SK-N-SH treated with all-trans-retinoic acid at 6 μM for 48 hours (cell line): ENCODE measurements around the gene LRFN2.

Source experiments
- BACH2 ChIP-seq: fragments of 250-450 bp; sonication (Bioruptor Pico); IDR thresholded peaks from 2 replicates; pipeline ENCODE4 v1.9.0; 2021; ENCODE audit warnings: mild to moderate bottlenecking, borderline replicate concordance
- PATZ1 ChIP-seq: fragments of 250-450 bp; sonication (Bioruptor Pico); IDR thresholded peaks from 2 replicates; pipeline ENCODE4 v1.8.0; 2020; ENCODE audit warnings: mild to moderate bottlenecking, moderate library complexity, borderline replicate concordance
- TOX ChIP-seq: fragments of 250-450 bp; sonication (Bioruptor Pico); IDR thresholded peaks from 2 replicates; pipeline ENCODE4 v1.8.0; 2021; ENCODE audit warnings: mild to moderate bottlenecking, moderate library complexity, borderline replicate concordance
- TSHZ2 ChIP-seq: fragments of 250-450 bp; sonication (Bioruptor Pico); IDR thresholded peaks from 2 replicates; pipeline ENCODE4 v1.5.0; 2020; ENCODE audit warnings: mild to moderate bottlenecking, moderate library complexity
- TF ChIP-seq, protein P1 (sequence below): fragments of 250-450 bp; sonication (Bioruptor Pico); IDR thresholded peaks from 2 replicates; pipeline ENCODE4 v1.8.0; 2021; ENCODE audit warnings: low read depth, mild to moderate bottlenecking, moderate library complexity, borderline replicate concordance

GRCh38 chr6:40482532-40482931, 104.6 kb downstream of the LRFN2 start:
- TF ChIP-seq, protein P1, sequence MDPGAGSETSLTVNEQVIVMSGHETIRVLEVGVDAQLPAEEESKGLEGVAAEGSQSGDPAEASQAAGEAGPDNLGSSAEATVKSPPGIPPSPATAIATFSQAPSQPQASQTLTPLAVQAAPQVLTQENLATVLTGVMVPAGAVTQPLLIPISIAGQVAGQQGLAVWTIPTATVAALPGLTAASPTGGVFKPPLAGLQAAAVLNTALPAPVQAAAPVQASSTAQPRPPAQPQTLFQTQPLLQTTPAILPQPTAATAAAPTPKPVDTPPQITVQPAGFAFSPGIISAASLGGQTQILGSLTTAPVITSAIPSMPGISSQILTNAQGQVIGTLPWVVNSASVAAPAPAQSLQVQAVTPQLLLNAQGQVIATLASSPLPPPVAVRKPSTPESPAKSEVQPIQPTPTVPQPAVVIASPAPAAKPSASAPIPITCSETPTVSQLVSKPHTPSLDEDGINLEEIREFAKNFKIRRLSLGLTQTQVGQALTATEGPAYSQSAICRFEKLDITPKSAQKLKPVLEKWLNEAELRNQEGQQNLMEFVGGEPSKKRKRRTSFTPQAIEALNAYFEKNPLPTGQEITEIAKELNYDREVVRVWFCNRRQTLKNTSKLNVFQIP (CRISPR knock-in tag): no peak
- TF ChIP-seq TSHZ2 (CRISPR knock-in tag) (no peak), TOX (CRISPR knock-in tag) (no peak), BACH2 (CRISPR knock-in tag) (no peak), PATZ1 (CRISPR knock-in tag) (no peak)
